GM12892 (cell line): Measurements from ENCODE around the gene TNFRSF12A.
A peak's percentile ranks its signal among the peaks of the same experiment; 100 is the strongest.

Source experiments
- DNase-seq: peaks from one replicate; pipeline ENCODE4 v3.0.0; 2011; ENCODE audit not compliant: insufficient read length
- FAIRE-seq: peaks from 2 replicates; lab custom pipeline; 2011; peaks lifted over from hg19 to GRCh38; lab: Jason Lieb, UNC
- POLR2A ChIP-seq: IDR thresholded peaks from 2 replicates; pipeline ENCODE4 v1.6.1; 2011; ENCODE audit warnings: low read depth, low read length, control low read depth
- POLR2AphosphoS5 ChIP-seq: IDR thresholded peaks from 2 replicates; pipeline ENCODE4 v1.6.1; 2011; ENCODE audit warnings: low read depth, low read length, control low read depth
- TAF1 ChIP-seq: IDR thresholded peaks from 2 replicates; pipeline ENCODE4 v1.6.1; 2011; ENCODE audit warnings: low read depth, mild to moderate bottlenecking, control low read depth, low read length, borderline replicate concordance

Gene TNFRSF12A

GRCh38 chr16:2977440-2977839 is 42.7 kb upstream of the TNFRSF12A start:
- no peak for TF ChIP-seq TAF1
- TF ChIP-seq POLR2AphosphoS5 = no peak
- TF ChIP-seq POLR2A = no peak
- DNase-seq (no peak), FAIRE-seq (no peak)

- FAIRE-seq = peak; percentile 81
These were observed 40.4 kb upstream of the TNFRSF12A start for GRCh38 chr16:2979669-2980226.

GRCh38 chr16:2980227-2981176 is 39.7 kb upstream of the TNFRSF12A start, which contains the start of gene PKMYT1:
Gene PKMYT1, minus strand, starts transcription at chr16:2980446. Its CDS starts 789 bp downstream, at chr16:2979657.
- peak; percentile 96 for FAIRE-seq
- TF ChIP-seq POLR2A = peak; percentile 89; the same call in 1 of the 2 replicates
- TF ChIP-seq TAF1 = peak; percentile 47; the same call in 1 of the 2 replicates
- peak; percentile 72 for TF ChIP-seq POLR2AphosphoS5
- peak; percentile 100 for DNase-seq

More at GRCh38 chr16:2979669-2980226, 40.4 kb upstream of the TNFRSF12A start:
- TF ChIP-seq POLR2A (no peak), POLR2AphosphoS5 (no peak), TAF1 (no peak)
- no peak for DNase-seq

GRCh38 chr16:2981177-2981898 is 38.8 kb upstream of the TNFRSF12A start:
- FAIRE-seq (no peak), DNase-seq (no peak)
- no peak for TF ChIP-seq POLR2AphosphoS5

GRCh38 chr16:2981899-2982250 is 38.3 kb upstream of the TNFRSF12A start:
- no peak for FAIRE-seq
- DNase-seq = no peak
- no peak for TF ChIP-seq POLR2AphosphoS5
- no peak for TF ChIP-seq POLR2A
- no peak for TF ChIP-seq TAF1

- DNase-seq (no peak), FAIRE-seq (no peak)
- TF ChIP-seq TAF1 (no peak), POLR2A (no peak)
These were observed 37.8 kb upstream of the TNFRSF12A start for GRCh38 chr16:2982402-2982801.

- no peak for TF ChIP-seq TAF1
- TF ChIP-seq POLR2AphosphoS5 = no peak
- no peak for TF ChIP-seq POLR2A
- DNase-seq (peak; percentile 89), FAIRE-seq (peak; percentile 69)
These were observed 36.4 kb upstream of the TNFRSF12A start for GRCh38 chr16:2983706-2984136.

- no peak for FAIRE-seq
These were observed 34.7 kb upstream of the TNFRSF12A start for GRCh38 chr16:2985462-2985861.

GRCh38 chr16:2985893-2986355 is 34.2 kb upstream of the TNFRSF12A start:
- FAIRE-seq (no peak), DNase-seq (no peak)
- TF ChIP-seq POLR2A (no peak), POLR2AphosphoS5 (no peak), TAF1 (no peak)

More at GRCh38 chr16:2985462-2985861, 34.7 kb upstream of the TNFRSF12A start:
- no peak for TF ChIP-seq TAF1
- TF ChIP-seq POLR2AphosphoS5 = no peak
- DNase-seq = no peak

- FAIRE-seq (no peak), DNase-seq (no peak)
- no peak for TF ChIP-seq TAF1
These were observed 33.5 kb upstream of the TNFRSF12A start for GRCh38 chr16:2986623-2987188.

GRCh38 chr16:2987286-2987685 is 32.9 kb upstream of the TNFRSF12A start:
- no peak for FAIRE-seq
- TF ChIP-seq POLR2AphosphoS5 (no peak), TAF1 (no peak), POLR2A (no peak)
- DNase-seq = no peak
